Measurements from ENCODE around the gene MYO5A. TPM values are rescaled to one million over a fixed set of nuclear protein-coding genes. Genes with fewer than 3 reads are reported as not detected.

MYO5A gene
- total RNA-seq, 1 experiment from 2014 or later = 61.1 TPM

- H3K36me3 ChIP-seq (ENCODE audit: control insufficient read depth, insufficient read depth, low read length) = no peaks in the 10 kb centered on the region
- ChIA-PET POLR2A (interaction anchor here (0.6 kb wide), 1 partner anchor 257 kb away, joined by 4 read pairs; no protein-coding TSS in a partner anchor), CTCF (interaction anchor here (0.6 kb wide), 1 partner anchor 278 kb away, joined by 8 read pairs; no protein-coding TSS in a partner anchor)
- in situ Hi-C loops (cut with HindIII; ENCODE audit: low pct_unique_long_range_greater_than_20kb, low sequenced_read_pairs) (no loop called here), intact Hi-C loops (cut with micrococcal nuclease; ENCODE audit: unreplicated experiment) (no loop called here)
- DNase-seq (ENCODE audit: low read depth, low spot score) (no peak), ATAC-seq (no peak)
- no peaks in the 10 kb centered on the region for H3K27me3 ChIP-seq (ENCODE audit: control insufficient read depth, insufficient read depth, low read length)
- H3K4me1 ChIP-seq (ENCODE audit: control insufficient read depth, insufficient read depth, low read length) = peaks cover 4% of the 10 kb centered on the region
- no peak overlapping the region for H3K4me3 ChIP-seq (ENCODE audit: low read depth in 2 of 2, low read length in 2 of 2)
- no peak overlapping the region for H3K27ac ChIP-seq (ENCODE audit: low read length)
- H3K9me3 ChIP-seq (ENCODE audit: control insufficient read depth, insufficient read depth, low read depth, low read length) = no peaks in the 10 kb centered on the region
- BruUV-seq (replicated peaks) = no TSS peak
- TF ChIP-seq, protein P1, sequence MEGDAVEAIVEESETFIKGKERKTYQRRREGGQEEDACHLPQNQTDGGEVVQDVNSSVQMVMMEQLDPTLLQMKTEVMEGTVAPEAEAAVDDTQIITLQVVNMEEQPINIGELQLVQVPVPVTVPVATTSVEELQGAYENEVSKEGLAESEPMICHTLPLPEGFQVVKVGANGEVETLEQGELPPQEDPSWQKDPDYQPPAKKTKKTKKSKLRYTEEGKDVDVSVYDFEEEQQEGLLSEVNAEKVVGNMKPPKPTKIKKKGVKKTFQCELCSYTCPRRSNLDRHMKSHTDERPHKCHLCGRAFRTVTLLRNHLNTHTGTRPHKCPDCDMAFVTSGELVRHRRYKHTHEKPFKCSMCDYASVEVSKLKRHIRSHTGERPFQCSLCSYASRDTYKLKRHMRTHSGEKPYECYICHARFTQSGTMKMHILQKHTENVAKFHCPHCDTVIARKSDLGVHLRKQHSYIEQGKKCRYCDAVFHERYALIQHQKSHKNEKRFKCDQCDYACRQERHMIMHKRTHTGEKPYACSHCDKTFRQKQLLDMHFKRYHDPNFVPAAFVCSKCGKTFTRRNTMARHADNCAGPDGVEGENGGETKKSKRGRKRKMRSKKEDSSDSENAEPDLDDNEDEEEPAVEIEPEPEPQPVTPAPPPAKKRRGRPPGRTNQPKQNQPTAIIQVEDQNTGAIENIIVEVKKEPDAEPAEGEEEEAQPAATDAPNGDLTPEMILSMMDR (IDR thresholded peaks at IDR 0.05) = no peak
- no peak for TF ChIP-seq TCF7L2 (IDR thresholded peaks at IDR 0.05; ENCODE audit: low read depth, low read length)
- TF ChIP-seq POLR2AphosphoS5 (IDR thresholded peaks at IDR 0.05; ENCODE audit: low read depth, low read length) = no peak
- TF ChIP-seq REST (IDR thresholded peaks at IDR 0.05; ENCODE audit: insufficient read depth in 1 of 2, low read depth in 2 of 2, low read length in 1 of 2) = no peak
- no peak for TF ChIP-seq SIN3A (IDR thresholded peaks at IDR 0.05; ENCODE audit: borderline replicate concordance, insufficient read depth, low read depth, low read length)
These were observed 3.7 kb upstream of the MYO5A start for GRCh38 chr15:52532427-52532826.

DNA sequence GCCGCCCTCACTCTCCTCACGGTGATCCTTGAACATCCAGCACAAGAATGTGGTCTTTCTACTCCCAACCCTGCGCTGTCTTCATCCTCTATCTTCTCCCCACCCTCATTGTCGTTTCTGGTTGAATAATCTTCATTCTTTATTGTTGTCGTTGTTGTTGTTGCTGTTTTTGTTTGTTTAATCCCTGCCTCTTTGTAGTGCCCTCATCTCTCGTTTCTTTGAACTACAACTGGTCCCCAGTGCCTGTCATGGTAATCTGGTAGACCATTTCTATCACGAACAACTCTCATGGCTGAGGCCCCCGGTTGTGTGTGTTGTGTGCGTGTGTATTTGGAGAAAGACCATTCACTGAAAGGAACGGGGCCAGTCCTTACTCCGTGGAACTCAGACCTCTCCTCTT, 1.3 kb upstream of the MYO5A start:
- ChIA-PET POLR2A (no interaction called here), CTCF (no interaction called here)
- no peaks in the 10 kb centered on the region for H3K36me3 ChIP-seq (ENCODE audit: control insufficient read depth, insufficient read depth, low read length)
- ATAC-seq (no peak), DNase-seq (ENCODE audit: low read depth, low spot score) (no peak)
- H3K4me1 ChIP-seq (ENCODE audit: control insufficient read depth, insufficient read depth, low read length) = peaks cover 9% of the 10 kb centered on the region
- TF ChIP-seq REST (IDR thresholded peaks at IDR 0.05; ENCODE audit: insufficient read depth in 1 of 2, low read depth in 2 of 2, low read length in 1 of 2) (no peak), POLR2AphosphoS5 (IDR thresholded peaks at IDR 0.05; ENCODE audit: low read depth, low read length) (no peak), TCF7L2 (IDR thresholded peaks at IDR 0.05; ENCODE audit: low read depth, low read length) (no peak), SIN3A (IDR thresholded peaks at IDR 0.05; ENCODE audit: borderline replicate concordance, insufficient read depth, low read depth, low read length) (no peak)
- TF ChIP-seq, protein P1 (IDR thresholded peaks at IDR 0.05) = no peak
- H3K27me3 ChIP-seq (ENCODE audit: control insufficient read depth, insufficient read depth, low read length) = no peaks in the 10 kb centered on the region
- intact Hi-C loops (cut with micrococcal nuclease; ENCODE audit: unreplicated experiment) = loop anchor here (10.0 kb wide), 2 partner anchors 195 to 275 kb away; no protein-coding TSS in a partner anchor
- peak overlapping the region; percentile 82; the same call in 1 of the 2 replicates for H3K27ac ChIP-seq (ENCODE audit: low read length)
- H3K4me3 ChIP-seq (ENCODE audit: low read depth in 2 of 2, low read length in 2 of 2) = peak overlapping the region in 1 of 2 experiments; percentile 79; a peak in 1 of 4 replicates
- no TSS peak for BruUV-seq (replicated peaks)
- in situ Hi-C loops (cut with HindIII; ENCODE audit: low pct_unique_long_range_greater_than_20kb, low sequenced_read_pairs) = no loop called here
- no peaks in the 10 kb centered on the region for H3K9me3 ChIP-seq (ENCODE audit: control insufficient read depth, insufficient read depth, low read depth, low read length)
